ENCODE data around the gene P2RX3. TPM values are rescaled to one million over a fixed set of nuclear protein-coding genes. Genes with fewer than 3 reads are reported as not detected.

The P2RX3 gene
- total and polyA plus RNA-seq, 10 of the 15 experiments (the other 5 are each of a cell fraction or from before 2014, with no cell fraction given) = 0.05 to 0.12 TPM; not detected in 8

- no TSS peak for BruUV-seq (replicated peaks)
- Histone ChIP-seq H3K79me2 (ENCODE audit: control insufficient read depth, insufficient read depth, low read length) (peaks cover 65% of the 10 kb centered on the region), H3K9me3 (replicated peaks; ENCODE audit: control insufficient read depth, insufficient read depth, low read length) (no peaks in the 10 kb centered on the region; the same call in 2 of the 3 replicates), H3K4me1 (ENCODE audit: control insufficient read depth, insufficient read depth, low read length) (peaks cover 30% of the 10 kb centered on the region), H3K27me3 (replicated peaks in 1 of 2; ENCODE audit: control insufficient read depth in 2 of 2, insufficient read depth in 2 of 2, low read length in 1 of 2) (no peaks in the 10 kb centered on the region), H2AFZ (ENCODE audit: control insufficient read depth, low read depth, low read length) (no peak overlapping the region), H3K4me3 (no peak overlapping the region), H3K27ac (ENCODE audit: control insufficient read depth, insufficient read depth) (no peak overlapping the region), H3K36me3 (ENCODE audit: control insufficient read depth in 2 of 2, insufficient read depth in 2 of 2, low read length in 1 of 2) (peaks cover 36 to 61% of the 10 kb centered on the region in 2 experiments), H3K4me2 (ENCODE audit: control insufficient read depth, insufficient read depth) (no peak overlapping the region), H3K9ac (ENCODE audit: control insufficient read depth, insufficient read depth, low read length) (no peak overlapping the region), H4K20me1 (ENCODE audit: control insufficient read depth, insufficient read depth) (peaks cover 3% of the 10 kb centered on the region)
- 83% methylated on average over 3 of the region's 3 CpGs for WGBS (ENCODE audit: insufficient coverage, insufficient replicate concordance, low lambda C conversion rate, missing lambda C conversion rate)
- POLR2A ChIA-PET = interaction anchor here (1.2 to 1.5 kb wide), 3 partner anchors 12 to 20 kb away, joined by 3 to 6 read pairs (median 4); no protein-coding TSS in a partner anchor
- in situ Hi-C loops (cut with MboI) = no loop called here
- intact Hi-C loops (cut with micrococcal nuclease; ENCODE audit: unreplicated experiment) = no loop called here
- no peak for ATAC-seq
- RAD21 ChIA-PET (ENCODE audit: unreplicated experiment) = no interaction called here
- FAIRE-seq = no peak
- TF ChIP-seq JUNB (IDR thresholded peaks at IDR 0.05) (no peak), YBX1 (IDR thresholded peaks at IDR 0.05) (no peak), HCFC1 (IDR thresholded peaks at IDR 0.05; ENCODE audit: low read length) (no peak), ZZZ3 (IDR thresholded peaks at IDR 0.05; ENCODE audit: control insufficient read depth, insufficient read length, low read depth) (no peak), HDAC2 (IDR thresholded peaks at IDR 0.05) (no peak), TCF7 (IDR thresholded peaks at IDR 0.05; ENCODE audit: borderline replicate concordance) (no peak), MAX (IDR thresholded peaks at IDR 0.05; ENCODE audit: low read depth, low read length) (no peak), NR2F1 (conservative IDR thresholded peaks at IDR 0.05) (no peak), RB1 (IDR thresholded peaks at IDR 0.05; ENCODE audit: borderline replicate concordance) (no peak), EED (IDR thresholded peaks at IDR 0.05; ENCODE audit: low read depth) (no peak), ZNF207 (IDR thresholded peaks at IDR 0.05; ENCODE audit: borderline replicate concordance) (no peak)
- no peak for DNase-seq (ENCODE audit: low read depth, low spot score)
- CTCF ChIA-PET = interaction anchor here (1.7 to 1.8 kb wide), 2 partner anchors 39 to 73 kb away, joined by 4 to 6 read pairs; no protein-coding TSS in a partner anchor
- SMC1A ChIA-PET (ENCODE audit: uncharacterized antibody, unreplicated experiment) = interaction anchor here (0.9 to 2.4 kb wide), 4 partner anchors 10 to 39 kb away, joined by 3 to 5 read pairs (median 4); no protein-coding TSS in a partner anchor
Measured at GRCh38 chr11:57419146-57419545, 81.0 kb downstream of the P2RX3 start.
